Measurements from ENCODE around the gene PDGFC.
"Not testable (repeated sequence)": the region's sequence is repeated elsewhere in the genome, so short reads cannot be mapped to it uniquely, and the experiment has no call there.

The PDGFC gene

DNA sequence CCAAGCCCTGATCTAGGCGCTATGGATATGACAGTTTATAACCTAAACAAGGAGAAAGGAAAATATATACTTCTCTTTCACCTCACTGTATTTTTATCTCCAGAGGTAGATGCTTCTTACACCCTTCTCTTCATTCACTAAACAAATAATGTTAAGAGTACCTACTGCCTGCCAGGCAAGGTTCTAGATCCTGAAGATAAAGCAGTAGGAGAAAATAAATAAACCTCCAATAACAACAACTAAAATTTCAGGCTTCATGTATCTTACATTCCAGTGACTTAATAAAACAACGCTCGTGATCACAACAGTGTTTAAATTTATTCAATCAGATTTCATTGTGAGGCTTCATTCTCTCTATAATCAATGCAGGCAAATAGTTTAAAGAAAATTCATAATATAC, 20.7 kb downstream of the PDGFC start:
- DNase-seq (ENCODE audit: low spot score) = no peak

DNA sequence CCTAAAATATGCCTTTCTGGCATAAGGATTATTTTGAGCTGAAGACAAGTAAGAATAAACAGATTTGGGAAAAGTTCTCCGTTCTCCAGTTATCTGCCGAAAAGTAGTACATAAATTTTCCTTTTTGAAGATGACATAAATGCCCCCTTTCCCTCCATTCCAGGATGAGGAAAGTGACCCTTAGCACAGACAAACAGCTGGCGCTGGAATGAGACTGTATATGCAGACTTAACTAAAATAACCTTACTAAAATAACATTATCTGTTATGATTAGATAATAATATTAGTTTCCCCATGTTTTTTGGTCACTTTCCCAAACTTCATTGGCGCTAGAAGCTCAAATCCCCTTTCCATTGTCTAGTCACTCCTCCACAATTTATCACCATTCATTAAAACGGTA, 21.5 kb downstream of the PDGFC start:
- no peak for DNase-seq (ENCODE audit: low spot score)

DNA sequence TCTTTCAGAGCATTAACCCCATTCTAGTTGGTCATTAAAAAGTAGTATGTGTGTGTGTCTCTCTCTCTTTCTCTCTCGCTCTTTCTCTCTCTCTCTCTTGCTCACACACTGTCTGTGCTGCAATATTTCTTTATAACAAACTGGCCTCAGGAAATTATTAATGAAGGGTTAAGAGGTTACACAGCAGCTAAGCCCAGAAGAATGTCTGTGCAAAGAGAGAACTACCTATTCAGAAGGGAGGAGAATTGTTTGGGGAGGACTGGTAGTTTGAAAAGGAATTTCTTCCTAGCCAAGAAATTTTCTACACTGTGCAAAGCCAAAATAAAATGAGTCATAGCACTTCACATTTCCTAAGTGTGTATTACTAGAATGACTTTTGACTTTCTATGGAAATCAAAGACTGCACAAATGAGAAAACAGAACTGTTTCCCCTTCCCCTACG, 22.2 kb downstream of the PDGFC start:
- DNase-seq (ENCODE audit: low spot score) = no peak

DNA sequence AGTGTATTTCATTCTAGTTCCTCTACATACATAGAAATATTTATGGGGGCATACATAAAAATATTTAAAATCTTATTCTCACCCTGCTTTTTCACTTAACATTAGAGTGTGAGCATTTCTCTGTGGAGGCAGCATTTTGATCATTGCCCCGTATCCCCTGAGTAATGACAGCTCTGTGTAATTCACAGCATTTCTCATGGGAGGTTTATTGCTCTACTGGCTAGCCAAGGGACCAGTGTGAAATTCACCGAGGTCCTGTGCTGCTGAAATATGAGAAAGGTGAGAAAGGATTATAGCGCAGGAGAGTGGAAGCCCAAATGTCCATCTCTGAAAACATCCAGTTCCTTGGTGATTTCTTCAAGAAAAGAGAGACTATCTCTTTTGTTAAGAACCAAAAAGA, 22.9 kb downstream of the PDGFC start:
- DNase-seq (ENCODE audit: low spot score) = no peak

DNA sequence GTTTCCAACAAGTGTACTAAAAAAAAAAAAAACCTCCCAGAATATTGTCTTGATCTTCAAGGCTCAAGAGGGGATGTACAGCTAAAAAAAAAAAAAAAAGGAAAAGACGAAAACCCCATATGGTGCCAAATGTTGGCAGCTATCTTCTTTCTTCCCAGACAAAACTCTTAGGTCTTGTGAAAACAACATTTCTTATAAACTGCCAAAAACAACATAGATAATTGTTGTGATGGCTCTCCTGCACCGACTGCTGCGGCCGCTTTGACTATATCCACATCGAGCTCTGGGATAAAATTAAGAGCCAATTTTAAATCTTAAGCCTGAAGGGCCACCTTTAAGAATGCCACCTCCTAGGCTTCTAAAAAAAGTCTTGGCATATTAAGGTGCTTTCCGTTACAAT, 23.5 kb downstream of the PDGFC start:
- DNase-seq (ENCODE audit: low spot score) = no peak

DNA sequence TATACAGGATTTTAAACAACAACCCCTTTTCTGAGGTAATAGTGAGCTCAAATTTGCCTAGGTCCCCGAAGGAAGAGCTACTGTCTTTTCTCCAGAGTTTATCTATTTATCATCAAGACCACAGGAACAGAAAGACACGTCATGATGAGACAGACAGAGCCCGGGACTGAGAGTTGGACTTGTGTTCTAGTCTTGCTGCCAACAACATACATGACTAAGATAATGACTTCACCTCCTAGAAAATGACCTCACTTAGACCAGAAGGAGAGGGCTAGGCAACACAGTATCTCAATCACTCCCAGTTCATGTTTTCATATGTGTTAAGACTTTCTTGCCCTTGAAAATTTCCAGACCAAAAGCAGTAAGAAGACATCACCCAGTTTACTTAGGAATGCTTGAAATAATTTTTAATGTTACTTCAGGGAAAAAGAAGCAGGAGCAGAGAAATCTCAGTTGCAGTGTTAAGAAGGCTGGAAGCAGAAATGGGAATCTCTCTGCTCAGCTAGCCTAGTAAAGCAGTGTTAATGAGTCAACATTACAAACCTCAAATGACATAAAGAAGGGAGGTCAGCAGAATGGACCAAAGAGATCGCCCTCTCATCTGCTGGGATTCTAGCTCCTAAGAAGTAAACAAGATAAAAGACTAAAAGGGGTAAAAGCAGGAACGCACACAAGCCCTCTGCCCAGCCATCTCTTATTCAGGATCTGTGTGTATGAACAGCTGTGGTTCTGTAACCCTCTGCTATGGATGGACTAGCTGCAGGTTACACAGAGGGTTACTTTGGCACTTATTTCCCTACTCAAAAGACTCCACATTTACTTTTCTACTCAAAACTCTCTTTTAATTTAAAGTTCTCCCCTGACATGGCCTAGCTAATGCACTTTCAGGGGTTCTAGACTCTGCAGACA, 24.8 kb downstream of the PDGFC start:
- DNase-seq (ENCODE audit: low spot score) = no peak

DNA sequence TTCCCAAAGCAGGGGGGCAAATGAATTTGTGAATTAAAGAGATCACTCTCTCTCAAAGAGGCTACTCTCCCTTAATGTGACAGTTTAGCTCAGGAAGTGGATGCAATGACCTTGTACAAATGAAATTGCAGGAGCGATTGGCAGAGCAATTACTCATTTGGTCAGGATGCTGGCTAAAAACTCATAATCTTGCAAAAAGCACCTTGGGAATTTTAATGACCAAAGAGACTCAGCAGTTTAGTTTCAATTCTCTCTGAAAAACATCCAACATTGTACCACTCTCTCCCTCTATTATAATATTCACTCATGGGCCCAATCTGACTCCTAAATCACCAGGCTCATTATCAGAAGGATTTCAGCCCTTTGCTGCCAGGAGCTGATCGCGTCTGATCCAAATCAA, 26.1 kb downstream of the PDGFC start:
- no peak for DNase-seq (ENCODE audit: low spot score)

DNA sequence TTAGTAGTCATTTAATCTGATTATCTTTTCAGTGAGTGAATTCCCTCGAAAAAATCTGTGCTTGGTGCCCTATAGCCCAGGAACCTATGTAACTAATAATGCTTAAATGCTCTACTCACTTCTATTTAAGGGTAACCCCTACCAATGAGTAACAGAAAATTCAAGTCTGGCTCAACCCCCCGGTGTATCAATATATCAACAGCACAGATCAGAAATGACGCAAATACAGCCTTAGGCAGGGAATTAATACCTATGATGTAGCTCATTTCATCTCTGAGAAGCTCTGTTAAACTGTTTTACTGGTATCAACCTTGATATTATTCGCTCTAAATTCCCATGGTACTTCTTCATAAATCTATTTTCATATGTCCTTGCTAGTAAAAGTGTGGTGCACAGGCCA, 28.6 kb downstream of the PDGFC start:
- DNase-seq (ENCODE audit: low spot score) = no peak

DNA sequence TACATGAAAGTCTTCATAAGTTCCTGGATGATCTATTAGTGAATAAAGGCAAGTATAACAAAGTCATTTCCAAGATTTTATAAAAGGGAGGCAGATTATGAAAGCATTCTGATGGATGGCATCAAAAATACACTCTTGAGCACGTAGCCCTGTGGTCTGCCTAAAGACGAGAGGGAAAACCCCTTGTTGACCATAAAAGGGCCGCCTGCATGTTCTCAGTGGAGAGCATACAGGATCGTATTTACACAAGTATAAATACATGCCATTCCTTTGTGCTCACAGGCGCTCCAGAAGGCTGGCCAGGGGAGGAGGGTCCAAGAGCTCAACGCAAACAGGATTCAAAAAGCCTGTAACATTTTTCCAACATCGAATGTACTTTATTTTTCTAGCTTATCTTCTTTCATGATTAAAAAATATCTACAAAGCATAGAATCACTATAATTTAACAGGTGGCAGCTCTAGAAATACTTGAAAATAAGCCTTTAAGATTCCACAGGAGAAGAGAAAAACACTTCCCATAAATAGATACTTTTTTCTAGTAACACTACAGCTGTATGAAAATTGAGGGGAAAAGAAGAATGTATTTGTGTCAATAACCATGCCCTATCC, 29.6 kb downstream of the PDGFC start:
- DNase-seq (ENCODE audit: low spot score) = no peak

DNA sequence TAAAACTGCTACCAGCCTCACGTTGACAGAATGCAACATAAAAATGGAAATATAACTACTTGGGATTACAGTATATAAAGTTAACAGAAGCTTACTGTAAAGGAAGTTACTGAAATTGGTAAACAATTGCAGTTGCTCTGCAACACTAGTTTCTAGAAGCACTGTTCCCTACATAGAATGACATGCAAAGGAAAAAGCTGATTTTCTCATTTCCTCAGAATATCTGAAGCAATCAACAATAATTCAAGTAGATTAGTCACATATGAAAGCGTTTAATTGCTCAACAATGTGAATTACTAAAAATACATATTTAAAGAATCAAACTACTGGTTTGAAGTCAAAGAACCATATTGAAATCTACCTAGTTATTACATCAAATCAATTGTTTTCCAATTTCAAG, 31.8 kb downstream of the PDGFC start:
- no peak for DNase-seq (ENCODE audit: low spot score)

DNA sequence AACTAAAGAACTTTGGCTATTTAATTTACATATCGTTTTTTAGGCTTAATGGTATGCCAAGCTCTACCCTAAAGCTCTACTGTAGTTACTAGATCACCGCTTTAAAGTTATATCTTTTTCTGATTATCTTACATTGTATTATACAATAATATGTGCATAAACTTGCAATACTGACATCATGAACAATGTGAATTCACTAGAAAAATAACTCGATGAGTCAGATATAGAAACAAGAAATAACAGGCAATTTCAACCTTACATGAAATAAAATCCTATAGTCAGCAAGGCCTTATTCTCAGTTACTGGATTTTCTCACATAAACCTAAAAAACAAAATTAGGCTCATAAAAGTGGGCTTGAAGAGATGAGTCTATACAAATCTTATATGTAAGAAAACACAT, 32.5 kb downstream of the PDGFC start:
- DNase-seq (ENCODE audit: low spot score) = no peak

DNA sequence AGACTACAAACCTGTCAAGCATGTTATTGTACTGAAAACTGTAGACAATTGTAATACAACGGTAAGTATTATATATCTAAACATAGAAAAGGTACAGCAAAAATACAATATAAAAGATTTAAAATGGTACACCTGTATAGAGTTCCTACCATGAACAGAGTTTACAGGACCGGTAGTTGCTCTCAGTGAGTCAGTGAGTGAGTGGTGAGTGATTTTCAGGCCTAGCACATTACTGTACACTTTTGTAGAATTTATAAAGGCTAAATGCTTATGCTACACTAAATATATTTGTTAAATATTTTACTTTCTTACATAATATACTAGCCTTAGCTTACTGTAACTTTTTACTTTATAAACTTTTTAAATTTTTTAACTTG, 37.4 kb downstream of the PDGFC start:
- no peak for DNase-seq (ENCODE audit: low spot score)

DNA sequence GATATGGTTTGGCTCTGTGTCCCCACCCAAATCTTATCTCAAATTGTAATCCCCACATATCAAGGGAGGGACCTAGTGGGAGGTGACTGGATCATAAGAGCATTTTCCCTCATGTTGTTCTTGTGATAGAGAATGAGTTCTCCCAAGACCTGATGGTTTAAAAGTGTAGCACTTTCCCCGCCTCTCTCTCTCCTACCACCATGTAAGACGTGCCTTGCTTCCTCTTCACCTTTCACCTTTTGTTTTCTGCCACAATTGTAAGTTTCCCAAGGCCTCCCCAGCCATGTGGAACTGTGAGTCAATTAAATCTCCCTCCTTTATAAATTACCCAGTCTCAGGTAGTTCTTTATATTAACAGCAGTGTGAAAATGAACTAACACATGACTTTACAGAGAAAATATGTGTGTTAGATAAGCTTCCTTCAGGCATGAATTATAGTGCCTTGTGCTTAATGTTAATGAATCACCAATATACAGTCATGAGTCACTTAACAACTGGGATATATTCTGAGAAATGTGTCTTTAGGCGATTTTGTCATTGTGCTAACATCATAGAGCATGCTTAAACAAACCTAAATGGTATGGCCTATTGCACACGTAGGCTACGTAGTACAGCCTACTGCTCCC, 37.9 kb downstream of the PDGFC start:
- no peak for DNase-seq (ENCODE audit: low spot score)

DNA sequence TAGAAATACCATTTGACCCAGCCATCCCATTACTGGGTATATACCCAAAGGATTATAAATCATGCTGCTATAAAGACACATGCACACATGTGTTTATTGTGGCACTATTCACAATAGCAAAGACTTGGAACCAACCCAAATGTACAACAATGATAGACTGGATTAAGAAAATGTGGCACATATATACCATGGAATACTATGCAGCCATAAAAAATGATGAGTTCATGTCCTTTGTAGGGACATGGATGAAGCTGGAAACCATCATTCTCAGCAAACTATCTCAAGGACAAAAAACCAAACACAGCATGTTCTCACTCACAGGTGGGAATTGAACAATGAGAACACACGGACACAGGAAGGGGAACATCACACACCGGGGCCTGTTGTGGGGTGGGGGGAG, 39.2 kb downstream of the PDGFC start:
- not testable (repeated sequence) for DNase-seq (ENCODE audit: low spot score)

DNA sequence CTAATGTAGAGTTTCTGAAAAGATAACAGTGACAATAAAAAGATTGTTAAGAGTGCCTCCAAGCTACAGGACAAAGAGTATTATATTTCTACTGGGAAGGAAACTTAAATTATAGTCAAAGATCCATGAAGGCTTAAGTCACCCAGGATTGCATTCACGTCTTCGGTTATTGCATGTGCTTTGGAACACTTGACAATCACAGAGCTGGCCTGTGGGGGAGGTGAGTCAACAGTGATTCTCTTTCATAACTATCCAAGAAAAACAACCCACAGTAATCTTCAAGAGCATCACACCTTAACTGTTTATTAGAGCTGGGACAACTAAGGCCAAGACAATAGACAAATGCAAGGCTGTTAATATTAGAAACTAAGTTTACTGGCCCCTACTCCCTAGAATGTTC, 40.3 kb downstream of the PDGFC start:
- no peak for DNase-seq (ENCODE audit: low spot score)

DNA sequence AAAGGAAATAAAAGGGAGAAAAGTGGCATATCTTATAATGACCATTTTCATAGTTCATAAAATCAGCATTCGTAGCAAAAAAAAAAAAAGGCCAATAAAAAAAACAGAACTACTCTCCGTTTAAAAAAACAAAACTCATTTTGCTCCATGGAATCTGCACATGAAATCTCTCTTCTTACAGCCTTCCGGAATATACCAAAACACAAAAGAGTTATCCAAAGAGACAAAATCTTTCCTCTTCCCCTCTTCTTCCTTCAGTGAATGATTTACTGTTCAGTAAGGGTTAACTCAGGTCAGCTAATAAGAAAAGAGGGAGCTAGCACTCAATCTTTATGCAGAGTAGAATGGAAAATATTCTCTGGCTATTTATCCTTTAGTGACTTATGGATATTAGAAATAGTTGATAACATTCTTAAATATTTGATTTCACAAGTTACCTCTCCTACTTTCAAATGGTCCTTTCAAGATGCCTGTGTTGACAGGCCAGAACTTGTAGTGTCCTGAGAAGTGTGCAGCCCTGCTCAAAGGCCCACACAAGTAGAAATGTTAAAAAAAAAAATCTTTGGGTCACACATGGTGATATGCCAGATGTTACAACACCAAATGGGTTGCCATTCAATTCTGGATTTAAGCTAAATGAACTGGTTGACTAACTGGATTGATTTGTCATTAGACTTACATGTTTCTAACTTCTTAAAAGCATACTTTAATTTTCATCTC, 42.1 kb downstream of the PDGFC start:
- DNase-seq (ENCODE audit: low spot score) = no peak

DNA sequence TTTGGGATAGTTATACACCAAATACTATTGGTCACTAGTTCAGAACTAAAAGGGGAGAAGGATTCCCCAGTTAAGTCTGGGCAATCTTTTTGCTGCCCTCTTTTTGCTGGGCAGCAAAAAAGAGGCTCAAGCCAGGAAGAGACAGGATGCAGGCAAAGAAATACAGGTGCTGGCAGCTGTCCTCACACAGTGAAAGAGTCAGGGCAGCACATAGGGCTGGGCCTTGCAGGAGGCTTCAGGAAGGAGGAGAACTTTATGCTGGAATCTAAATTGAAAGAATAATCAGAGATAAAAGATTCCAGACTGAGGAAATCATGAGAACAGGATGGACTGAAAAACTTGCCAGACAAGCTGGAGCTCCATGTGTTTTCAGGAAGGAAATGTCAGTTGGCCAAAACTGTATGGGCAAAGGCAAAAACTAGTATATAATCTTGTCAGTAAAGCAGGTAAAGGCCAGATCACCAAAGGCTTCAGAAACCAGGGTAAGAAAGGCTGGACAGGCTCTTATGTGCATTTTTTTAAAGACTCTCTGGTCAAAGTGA, 46.8 kb downstream of the PDGFC start:
- DNase-seq (ENCODE audit: low spot score) = no peak

DNA sequence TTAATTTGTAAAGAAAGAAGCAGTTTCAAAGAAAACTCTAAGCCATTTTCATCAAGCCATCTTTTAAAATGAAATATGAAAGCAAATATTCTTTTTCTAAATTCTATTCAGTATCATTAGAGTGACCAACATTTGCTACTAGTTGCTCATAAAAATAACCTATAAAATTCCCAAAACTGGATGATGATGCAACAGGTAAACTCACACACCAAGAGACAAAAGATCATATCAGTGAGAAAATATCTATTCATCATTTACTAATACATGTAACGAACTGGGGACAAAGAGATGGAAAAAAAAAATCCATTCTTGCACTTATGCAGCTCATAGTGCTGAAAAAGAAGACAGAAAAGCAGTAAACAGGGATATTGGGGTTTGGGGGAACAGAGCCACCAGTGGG, 48.1 kb downstream of the PDGFC start:
- no peak for DNase-seq (ENCODE audit: low spot score)

DNA sequence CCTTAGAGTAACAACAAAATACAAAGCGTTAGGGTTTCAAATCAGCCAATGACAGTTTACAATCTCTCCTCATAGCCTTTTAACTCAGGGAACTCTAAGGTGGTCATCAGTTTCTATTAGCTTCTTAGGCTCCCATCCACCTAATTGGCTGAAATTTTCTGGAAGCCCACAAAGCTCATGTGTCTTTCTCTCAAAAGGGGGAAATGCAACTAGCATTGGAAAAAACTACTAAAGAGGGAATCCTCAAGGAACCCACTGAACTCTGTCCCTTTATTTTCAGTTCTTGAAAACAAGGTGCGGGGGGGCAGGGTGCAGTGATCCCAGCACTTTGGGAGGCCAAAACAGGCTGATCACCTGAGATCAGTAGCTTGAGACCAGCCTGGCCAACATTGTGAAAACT, 56.4 kb downstream of the PDGFC start:
- no peak for DNase-seq (ENCODE audit: low spot score)

DNA sequence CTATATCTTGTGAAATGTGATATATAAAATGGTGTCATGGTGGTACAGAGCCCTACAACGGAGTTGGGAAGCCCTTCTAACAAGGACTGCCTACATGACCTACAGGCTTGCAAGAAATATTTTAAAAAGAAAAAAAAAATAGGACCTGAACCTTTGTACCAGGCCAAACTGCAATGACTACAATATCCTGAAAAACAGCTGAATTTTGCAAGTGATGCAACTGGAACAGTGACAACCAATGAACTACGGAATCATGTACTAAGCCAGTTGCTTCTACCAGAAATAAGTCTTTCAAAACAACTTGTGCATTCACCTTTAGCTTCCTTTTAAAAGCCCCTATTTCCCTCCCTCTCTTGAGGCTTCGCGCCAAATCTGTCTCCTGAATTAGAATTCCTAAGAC, 58.4 kb downstream of the PDGFC start:
- DNase-seq (ENCODE audit: low spot score) = no peak

DNA sequence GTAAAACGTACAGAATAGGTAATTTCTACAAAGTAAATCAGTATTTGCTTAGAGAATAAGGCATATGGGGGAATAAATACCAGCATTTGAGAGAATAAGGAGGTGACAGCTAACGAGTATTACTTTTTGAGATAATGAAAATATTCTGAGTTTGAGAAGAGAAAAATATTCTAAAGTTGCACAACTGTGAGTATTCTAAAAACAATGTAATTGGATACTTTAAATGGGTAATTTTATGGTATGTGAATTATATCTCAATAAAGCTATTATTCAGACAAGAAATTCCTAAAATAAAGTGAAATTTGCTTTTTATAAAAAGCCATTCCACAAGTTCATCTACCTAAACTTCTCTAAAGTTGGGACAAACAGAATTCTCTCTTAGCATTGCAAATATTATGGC, 62.6 kb downstream of the PDGFC start:
- DNase-seq (ENCODE audit: low spot score) = no peak

DNA sequence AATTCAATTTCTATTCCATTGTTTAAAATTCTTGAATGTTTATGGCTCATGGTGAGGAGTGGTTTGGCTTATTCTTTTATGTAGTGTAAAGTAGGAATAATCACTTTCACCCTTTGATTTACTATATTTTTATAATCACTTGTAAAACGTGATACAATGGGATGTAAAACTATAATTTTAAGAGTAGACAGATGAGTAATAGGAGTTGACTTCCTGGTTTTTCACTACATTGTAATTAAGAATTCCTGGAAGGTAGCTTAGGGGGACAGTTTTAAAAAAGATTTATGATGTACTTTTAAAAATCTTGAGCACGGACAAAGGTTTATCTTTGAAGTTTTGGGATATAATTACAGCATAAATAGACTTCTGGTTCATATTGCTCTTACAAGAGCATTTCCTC, 65.3 kb downstream of the PDGFC start:
- no peak for DNase-seq (ENCODE audit: low spot score)
